Neural progenitor cell (in vitro differentiated cells): ENCODE data around the gene TCP11. TPM values are rescaled to one million over a fixed set of nuclear protein-coding genes. Genes with fewer than 3 reads are reported as not detected.

Source experiments
- DNase-seq: peaks from one replicate; pipeline ENCODE4 v3.0.0-alpha.2; 2016; ENCODE audit warnings: low spot score
- H2AFZ ChIP-seq: fragments of 200-600 bp; sonication (generic); replicated peaks from 2 replicates; pipeline ENCODE4 v1.6.1; 2016; ENCODE audit warnings: antibody characterized with exemption
- H3F3A ChIP-seq: fragments of 200-600 bp; sonication (generic); 2 replicates; pipeline ENCODE4 v1.6.1; 2016; ENCODE audit warnings: antibody characterized with exemption, low read depth
- H3K27ac ChIP-seq: fragments of 200-600 bp; sonication (generic); 2 replicates; pipeline ENCODE4 v1.5.1; 2016; ENCODE audit warnings: mild to moderate bottlenecking
- H3K27me3 ChIP-seq: fragments of 200-600 bp; sonication (generic); 2 replicates; pipeline ENCODE4 v1.6.1; 2016; ENCODE audit warnings: mild to moderate bottlenecking, moderate library complexity
- H3K36me3 ChIP-seq: fragments of 200-600 bp; sonication (generic); 2 replicates; pipeline ENCODE4 v1.5.1; 2016
- H3K4me1 ChIP-seq: fragments of 200-600 bp; sonication (generic); 2 replicates; pipeline ENCODE4 v1.6.1; 2016; ENCODE audit warnings: mixed run types
- H3K4me2 ChIP-seq: fragments of 200-600 bp; sonication (generic); 2 replicates; pipeline ENCODE4 v1.6.1; 2016
- H3K4me3 ChIP-seq: fragments of 200-600 bp; sonication (generic); 2 replicates; pipeline ENCODE4 v1.5.1; 2016
- H3K79me2 ChIP-seq: fragments of 200-600 bp; sonication (generic); 2 replicates; pipeline ENCODE4 v1.6.1; 2016; ENCODE audit warnings: low read depth
- H3K9ac ChIP-seq: fragments of 200-600 bp; sonication (generic); 2 replicates; pipeline ENCODE4 v1.6.1; 2016
- H3K9me3 ChIP-seq: fragments of 200-600 bp; sonication (generic); 2 replicates; pipeline ENCODE4 v1.5.1; 2016; ENCODE audit warnings: low read depth
- H4K20me1 ChIP-seq: fragments of 200-600 bp; sonication (generic); 2 replicates; pipeline ENCODE4 v1.6.1; 2016; ENCODE audit warnings: low read depth
- H3K27ac Mint-ChIP-seq: 3 replicates; pipeline ENCODE4 v1.8.0; 2021; ENCODE audit warnings: mixed read lengths
- H3K27me3 Mint-ChIP-seq: 2 replicates; pipeline ENCODE4 v1.8.0; 2022; ENCODE audit warnings: low read depth, mild to moderate bottlenecking, inconsistent platforms, moderate library complexity, mixed read lengths; ENCODE audit not compliant: insufficient read depth
- H3K36me3 Mint-ChIP-seq: 3 replicates; pipeline ENCODE4 v1.8.0; 2021; ENCODE audit warnings: mixed read lengths
- H3K4me1 Mint-ChIP-seq: 3 replicates; pipeline ENCODE4 v1.8.0; 2021; ENCODE audit warnings: mixed read lengths
- H3K4me3 Mint-ChIP-seq: 3 replicates; pipeline ENCODE4 v1.8.0; 2021; ENCODE audit warnings: mild to moderate bottlenecking, moderate library complexity, mixed read lengths
- H3K9me3 Mint-ChIP-seq: 3 replicates; pipeline ENCODE4 v1.8.0; 2020; ENCODE audit warnings: mixed read lengths
- CTCF ChIP-seq: fragments of 200-600 bp; sonication (generic); IDR thresholded peaks from 2 replicates; pipeline ENCODE4 v1.5.1; 2017; ENCODE audit warnings: antibody characterized with exemption, mild to moderate bottlenecking
- EZH2 ChIP-seq: fragments of 200-600 bp; sonication (generic); IDR thresholded peaks from 2 replicates; pipeline ENCODE4 v1.6.1; 2017; ENCODE audit warnings: antibody characterized with exemption, mild to moderate bottlenecking, moderate library complexity
- EZH2phosphoT487 ChIP-seq: fragments of 200-600 bp; sonication (generic); IDR thresholded peaks from 2 replicates; pipeline ENCODE4 v1.6.1; 2017; ENCODE audit warnings: antibody characterized with exemption
- total RNA-seq: library from RNA; depleted of rRNA; stranded (reverse); fragments of >200 nt; gene quantifications from 2 replicates; pipeline ENCODE4 v1.2.3, GENCODE V29; 2015; ENCODE audit warnings: low replicate concordance

The TCP11 gene
- total RNA-seq, 1 donor from 2014 or later: not detected

GRCh38 chr6:35089216-35089934 lies 51.8 kb downstream of the TCP11 start:
- no peaks in the 10 kb centered on the region for H3K9me3 ChIP-seq
- H3K27me3 Mint-ChIP-seq: peaks cover 10% of the 10 kb centered on the region
- H3K9ac ChIP-seq: no peak overlapping the region
- no peak overlapping the region for H3K4me3 ChIP-seq
- no peak overlapping the region for H2AFZ ChIP-seq
- H3K27ac ChIP-seq: no peak overlapping the region
- TF ChIP-seq EZH2phosphoT487: no peak
- TF ChIP-seq EZH2: no peak
- no peak for TF ChIP-seq CTCF
- H3K36me3 Mint-ChIP-seq: peaks cover 5% of the 10 kb centered on the region
- H3K4me1 Mint-ChIP-seq: peaks cover 6% of the 10 kb centered on the region
- H3K36me3 ChIP-seq: no peaks in the 10 kb centered on the region
- H3K27me3 ChIP-seq: no peaks in the 10 kb centered on the region
- DNase-seq: no peak
- H3K9me3 Mint-ChIP-seq: no peaks in the 10 kb centered on the region
- no peak overlapping the region for H3K4me3 Mint-ChIP-seq
- no peak overlapping the region for H3K27ac Mint-ChIP-seq
- no peaks in the 10 kb centered on the region for H3K4me1 ChIP-seq
- H3K4me2 ChIP-seq: no peak overlapping the region
- no peaks in the 10 kb centered on the region for H3K79me2 ChIP-seq
- no peaks in the 10 kb centered on the region for H4K20me1 ChIP-seq
- H3F3A ChIP-seq: no peaks in the 10 kb centered on the region

GRCh38 chr6:35088281-35089215 lies 52.6 kb downstream of the TCP11 start:
- Histone ChIP-seq H3K4me2 (no peak overlapping the region), H3K9ac (no peak overlapping the region), H3K27ac (no peak overlapping the region), H4K20me1 (no peaks in the 10 kb centered on the region), H2AFZ (no peak overlapping the region), H3F3A (no peaks in the 10 kb centered on the region), H3K4me1 (no peaks in the 10 kb centered on the region), H3K79me2 (no peaks in the 10 kb centered on the region), H3K27me3 (no peaks in the 10 kb centered on the region), H3K4me3 (no peak overlapping the region), H3K9me3 (no peaks in the 10 kb centered on the region), H3K36me3 (no peaks in the 10 kb centered on the region)
- Mint-ChIP-seq H3K9me3 (no peaks in the 10 kb centered on the region), H3K27ac (no peak overlapping the region), H3K27me3 (peaks cover 8% of the 10 kb centered on the region), H3K4me1 (peaks cover 2% of the 10 kb centered on the region), H3K4me3 (no peak overlapping the region), H3K36me3 (peaks cover 7% of the 10 kb centered on the region)
- no peak for TF ChIP-seq EZH2phosphoT487
- TF ChIP-seq EZH2: no peak
- TF ChIP-seq CTCF: no peak
- no peak for DNase-seq

- Histone ChIP-seq H3K4me2 (no peak overlapping the region), H3K4me3 (no peak overlapping the region), H3K4me1 (no peaks in the 10 kb centered on the region), H2AFZ (no peak overlapping the region), H3K9me3 (no peaks in the 10 kb centered on the region), H4K20me1 (no peaks in the 10 kb centered on the region), H3K79me2 (no peaks in the 10 kb centered on the region), H3K27me3 (no peaks in the 10 kb centered on the region), H3K27ac (no peak overlapping the region), H3F3A (no peaks in the 10 kb centered on the region), H3K9ac (no peak overlapping the region), H3K36me3 (no peaks in the 10 kb centered on the region)
- peaks cover 7% of the 10 kb centered on the region for H3K36me3 Mint-ChIP-seq
- TF ChIP-seq EZH2 (no peak), CTCF (no peak), EZH2phosphoT487 (no peak)
- no peaks in the 10 kb centered on the region for H3K4me1 Mint-ChIP-seq
- no peak overlapping the region for H3K4me3 Mint-ChIP-seq
- no peak for DNase-seq
- H3K27ac Mint-ChIP-seq: no peak overlapping the region
- peaks cover 7% of the 10 kb centered on the region for H3K27me3 Mint-ChIP-seq
- H3K9me3 Mint-ChIP-seq: no peaks in the 10 kb centered on the region
These were observed 53.5 kb downstream of the TCP11 start for GRCh38 chr6:35087361-35088280.
